Upper lobe of left lung (tissue), 4 donors: ENCODE measurements around the gene LPCAT1.

Source experiments
- POLR2A ChIP-seq, 4 donors: fragments of 450-650 bp; IDR thresholded peaks; one replicate each; pipeline ENCODE4 v1.5.1; 2016 to 2017; ENCODE audit warnings: antibody characterized with exemption in 4 of 4, mild to moderate bottlenecking in 2 of 4
- TF ChIP-seq, protein P1 (sequence below), 6 experiments: fragments of 450-650 bp in 4 of 6; fragments of 200-600 bp in 2 of 6; sonication (generic) in 2 of 6; IDR thresholded peaks; one replicate each; pipeline ENCODE4 v1.5.1; 2016 to 2019; ENCODE audit warnings: antibody characterized with exemption in 6 of 6

- TF ChIP-seq, protein P1, sequence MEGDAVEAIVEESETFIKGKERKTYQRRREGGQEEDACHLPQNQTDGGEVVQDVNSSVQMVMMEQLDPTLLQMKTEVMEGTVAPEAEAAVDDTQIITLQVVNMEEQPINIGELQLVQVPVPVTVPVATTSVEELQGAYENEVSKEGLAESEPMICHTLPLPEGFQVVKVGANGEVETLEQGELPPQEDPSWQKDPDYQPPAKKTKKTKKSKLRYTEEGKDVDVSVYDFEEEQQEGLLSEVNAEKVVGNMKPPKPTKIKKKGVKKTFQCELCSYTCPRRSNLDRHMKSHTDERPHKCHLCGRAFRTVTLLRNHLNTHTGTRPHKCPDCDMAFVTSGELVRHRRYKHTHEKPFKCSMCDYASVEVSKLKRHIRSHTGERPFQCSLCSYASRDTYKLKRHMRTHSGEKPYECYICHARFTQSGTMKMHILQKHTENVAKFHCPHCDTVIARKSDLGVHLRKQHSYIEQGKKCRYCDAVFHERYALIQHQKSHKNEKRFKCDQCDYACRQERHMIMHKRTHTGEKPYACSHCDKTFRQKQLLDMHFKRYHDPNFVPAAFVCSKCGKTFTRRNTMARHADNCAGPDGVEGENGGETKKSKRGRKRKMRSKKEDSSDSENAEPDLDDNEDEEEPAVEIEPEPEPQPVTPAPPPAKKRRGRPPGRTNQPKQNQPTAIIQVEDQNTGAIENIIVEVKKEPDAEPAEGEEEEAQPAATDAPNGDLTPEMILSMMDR (IDR thresholded peaks at IDR 0.05) = no peak
- no peak for TF ChIP-seq POLR2A (IDR thresholded peaks at IDR 0.05)
These were observed 25.8 kb downstream of the LPCAT1 start for GRCh38 chr5:1497795-1498622.
